ENCODE measurements around the gene TMEM87B. TPM values are rescaled to one million over a fixed set of nuclear protein-coding genes. Genes with fewer than 3 reads are reported as not detected.

Gene TMEM87B, protein sequence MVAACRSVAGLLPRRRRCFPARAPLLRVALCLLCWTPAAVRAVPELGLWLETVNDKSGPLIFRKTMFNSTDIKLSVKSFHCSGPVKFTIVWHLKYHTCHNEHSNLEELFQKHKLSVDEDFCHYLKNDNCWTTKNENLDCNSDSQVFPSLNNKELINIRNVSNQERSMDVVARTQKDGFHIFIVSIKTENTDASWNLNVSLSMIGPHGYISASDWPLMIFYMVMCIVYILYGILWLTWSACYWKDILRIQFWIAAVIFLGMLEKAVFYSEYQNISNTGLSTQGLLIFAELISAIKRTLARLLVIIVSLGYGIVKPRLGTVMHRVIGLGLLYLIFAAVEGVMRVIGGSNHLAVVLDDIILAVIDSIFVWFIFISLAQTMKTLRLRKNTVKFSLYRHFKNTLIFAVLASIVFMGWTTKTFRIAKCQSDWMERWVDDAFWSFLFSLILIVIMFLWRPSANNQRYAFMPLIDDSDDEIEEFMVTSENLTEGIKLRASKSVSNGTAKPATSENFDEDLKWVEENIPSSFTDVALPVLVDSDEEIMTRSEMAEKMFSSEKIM
- polyA plus RNA-seq (ENCODE audit: insufficient read length in 4 of 4): 10 to 100 TPM; 22.4 to 28.2 (median 22.9) TPM

DNA sequence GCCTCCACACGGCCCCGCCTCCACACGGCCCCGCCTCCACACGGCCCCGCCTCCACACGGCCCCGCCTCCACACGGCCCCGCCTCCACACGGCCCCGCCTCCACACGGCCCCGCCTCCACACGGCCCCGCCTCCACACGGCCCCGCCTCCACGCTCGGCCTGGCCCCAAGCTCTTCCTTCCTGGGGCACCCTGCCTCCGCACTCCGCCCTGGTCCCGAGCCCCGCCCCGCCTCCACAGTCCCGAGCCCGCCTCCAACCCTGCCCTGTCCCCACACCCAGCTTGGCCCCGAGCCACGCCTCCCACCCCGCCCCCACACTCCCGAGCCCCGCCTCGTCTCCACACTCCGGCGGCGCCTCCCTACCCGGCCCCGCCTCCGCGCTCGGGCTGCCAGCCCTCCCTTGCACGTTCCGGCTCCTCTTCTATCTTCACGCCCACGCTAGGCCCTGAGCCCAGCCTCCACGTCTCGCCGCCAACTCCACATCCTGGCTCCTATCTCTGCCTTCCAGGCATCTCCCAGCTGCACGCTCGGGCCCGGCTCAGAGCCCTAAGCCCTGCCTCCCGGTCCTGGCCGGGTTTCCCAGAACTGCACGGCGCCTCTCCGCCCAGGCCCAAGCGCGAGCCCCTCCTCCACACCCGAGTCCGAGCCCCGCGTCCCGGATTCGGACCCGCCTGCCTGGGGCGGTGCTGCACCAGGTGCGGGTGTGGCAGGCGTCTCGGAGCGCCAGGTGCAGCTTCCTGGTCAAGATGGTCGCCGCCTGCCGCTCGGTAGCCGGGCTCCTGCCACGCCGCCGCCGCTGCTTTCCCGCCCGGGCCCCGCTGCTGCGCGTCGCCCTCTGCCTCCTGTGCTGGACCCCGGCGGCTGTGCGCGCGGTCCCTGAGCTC, at the start of gene TMEM87B:
TMEM87B (plus strand) TSS at position 423 of the 883 bp plus-strand sequence; CDS start at position 746, 323 bp downstream.
- peak; percentile 87 to 93 (median 92) for DNase-seq (ENCODE audit: low read depth in 4 of 4, low spot score in 3 of 4)

DNA sequence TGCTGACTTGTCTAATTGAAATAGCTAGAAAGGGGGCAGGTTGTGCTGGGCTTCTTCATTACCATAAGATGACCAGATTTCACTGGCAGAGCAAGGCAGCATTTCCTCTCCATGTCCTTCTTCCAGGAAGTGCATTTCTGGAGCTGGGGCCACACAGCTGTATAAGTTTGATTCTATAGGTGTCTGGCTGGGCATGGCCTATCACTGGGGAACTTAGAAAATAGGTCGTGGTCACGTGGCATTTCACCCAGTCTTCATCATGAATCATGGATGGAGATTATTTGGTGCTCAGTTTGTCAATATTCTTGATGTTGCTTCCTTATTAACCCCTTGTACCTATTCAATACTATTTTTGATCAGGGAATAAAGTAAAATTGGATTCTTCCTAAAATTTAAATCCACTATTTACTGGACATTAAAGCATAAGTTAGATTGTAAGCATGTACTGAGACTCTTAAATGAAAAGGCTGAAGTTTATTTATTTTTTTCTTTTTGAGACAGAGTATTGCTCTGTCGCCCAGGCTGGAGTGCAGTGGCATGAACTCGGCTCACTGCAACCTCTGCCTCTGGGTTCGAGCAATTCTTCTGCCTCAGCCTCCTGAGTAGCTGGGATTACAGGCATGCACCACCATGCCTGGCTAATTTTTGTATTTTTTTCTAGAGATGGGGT, 49.5 kb upstream of the TMEM87B start:
- no peak for DNase-seq (ENCODE audit: low read depth in 4 of 4, low spot score in 3 of 4)

DNA sequence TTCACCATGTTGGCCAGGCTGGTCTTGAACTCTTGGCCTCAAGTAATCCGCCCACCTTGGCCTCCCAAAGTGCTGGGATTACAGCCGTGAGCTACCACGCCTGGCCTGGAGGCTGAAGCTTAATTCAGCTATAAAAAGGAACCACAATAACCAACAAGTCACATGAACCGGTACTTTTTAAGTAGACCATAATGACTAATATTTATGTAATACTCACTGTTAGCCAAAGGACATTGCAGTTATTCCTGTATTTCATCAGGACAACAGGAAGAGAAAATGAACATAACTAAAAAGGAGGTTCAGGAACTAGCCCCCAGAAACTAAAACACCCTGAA, 49.0 kb upstream of the TMEM87B start:
- DNase-seq (ENCODE audit: low read depth in 4 of 4, low spot score in 3 of 4): no peak

DNA sequence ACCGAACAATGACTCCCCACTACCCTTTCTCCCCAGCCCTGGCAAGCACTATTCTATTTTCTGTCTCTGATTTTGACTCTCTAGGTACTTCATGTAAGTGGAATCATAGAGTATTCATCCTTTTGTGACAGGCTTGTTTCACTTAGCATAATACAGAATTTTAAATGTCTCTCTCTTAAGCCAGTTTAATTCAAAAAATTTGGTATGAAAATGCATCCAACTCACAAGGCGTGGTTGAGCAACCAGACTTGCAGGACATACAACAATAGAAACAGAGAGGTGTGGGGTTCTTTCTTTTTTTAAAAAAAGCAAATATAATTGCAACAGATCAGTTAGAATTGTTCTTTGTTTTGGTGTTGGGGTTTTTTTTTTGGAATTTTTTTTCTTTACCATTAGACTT, 47.6 kb upstream of the TMEM87B start:
- no peak for DNase-seq (ENCODE audit: low read depth in 4 of 4, low spot score in 3 of 4)

DNA sequence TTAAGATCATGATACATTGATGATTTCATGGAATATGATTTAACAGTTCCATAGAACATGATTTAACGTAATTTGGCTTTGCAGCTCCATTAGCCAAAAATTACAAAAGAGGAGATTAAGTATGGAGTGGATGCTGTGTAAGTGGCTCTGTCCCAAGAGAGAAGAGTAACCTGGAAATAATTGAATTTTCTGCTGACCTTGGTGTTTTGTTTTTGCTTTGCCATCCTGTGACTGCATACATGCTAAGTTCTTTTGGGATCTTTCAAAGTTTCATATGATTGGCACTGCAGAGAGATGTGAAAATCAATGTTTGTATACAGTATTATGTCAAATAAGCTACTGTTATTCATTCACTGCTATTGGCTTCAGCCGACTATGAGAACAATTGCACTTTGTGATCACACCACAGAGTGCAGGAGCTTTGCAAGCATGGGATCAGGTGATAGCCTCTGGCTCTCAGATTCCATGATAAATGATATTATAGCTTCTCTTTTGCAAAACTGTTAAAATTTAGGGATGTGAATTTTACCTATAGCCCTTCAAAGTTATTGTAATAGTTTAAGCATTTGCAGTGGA, 46.1 kb upstream of the TMEM87B start:
- DNase-seq (ENCODE audit: low read depth in 4 of 4, low spot score in 3 of 4): no peak

DNA sequence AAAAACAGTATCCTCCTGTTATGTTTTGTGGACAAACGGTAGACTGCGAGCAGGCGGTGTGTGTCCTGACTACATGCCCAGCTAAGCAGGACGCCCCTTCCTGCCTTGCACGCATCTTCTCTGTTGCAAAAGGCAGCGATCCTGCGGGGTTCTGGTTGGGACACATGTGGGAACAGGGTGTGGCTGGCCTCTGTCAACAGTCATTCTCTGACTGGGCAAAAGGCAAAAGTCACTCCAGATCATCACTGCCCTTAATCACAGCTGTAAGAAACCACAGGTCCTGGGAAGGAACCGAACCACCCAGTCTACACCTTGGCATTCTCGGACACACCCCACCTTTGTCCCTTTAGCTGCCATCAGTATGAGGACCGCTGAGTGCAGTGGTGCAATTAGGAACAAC, 44.3 kb upstream of the TMEM87B start:
- DNase-seq (ENCODE audit: low read depth in 4 of 4, low spot score in 3 of 4): no peak

DNA sequence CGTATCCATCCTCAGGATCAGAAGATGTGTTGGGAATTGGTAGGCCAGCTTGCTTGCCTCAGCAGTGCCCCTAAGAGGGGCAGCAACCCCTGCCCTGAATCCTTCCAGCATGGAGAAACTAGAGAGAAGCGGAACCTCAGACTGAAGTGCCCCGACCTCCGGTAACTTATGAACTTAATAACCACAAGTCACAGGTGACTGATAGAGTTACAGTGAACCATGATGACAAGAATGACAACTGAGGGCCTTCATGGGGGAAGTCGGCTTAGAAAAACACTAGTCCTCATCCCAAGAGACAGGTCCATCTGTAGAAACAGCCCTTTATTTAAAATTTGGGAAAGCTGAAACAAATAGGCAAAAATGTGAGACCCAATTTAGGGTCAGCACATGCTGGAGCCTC, 42.5 kb upstream of the TMEM87B start:
- DNase-seq (ENCODE audit: low read depth in 4 of 4, low spot score in 3 of 4): no peak

DNA sequence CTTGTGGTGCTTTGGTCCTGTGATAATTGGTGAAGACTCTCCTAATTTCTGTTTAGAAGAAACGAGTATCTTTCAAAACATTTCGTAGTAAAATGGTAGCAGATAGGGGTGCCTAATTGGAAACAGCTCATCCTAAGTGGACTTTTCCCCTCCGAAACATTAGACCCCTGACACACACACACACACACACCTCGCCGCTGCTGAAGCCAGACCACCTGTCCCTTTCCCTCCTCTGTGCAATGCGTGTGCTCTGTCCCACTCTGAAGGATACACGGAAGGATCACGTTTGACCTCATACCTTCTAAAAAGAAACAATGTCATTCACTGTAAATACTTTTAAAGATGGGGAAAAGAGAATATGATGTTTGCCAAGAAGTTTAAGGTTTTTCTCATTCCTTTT, 36.2 kb upstream of the TMEM87B start:
- DNase-seq (ENCODE audit: low read depth in 4 of 4, low spot score in 3 of 4): no peak

DNA sequence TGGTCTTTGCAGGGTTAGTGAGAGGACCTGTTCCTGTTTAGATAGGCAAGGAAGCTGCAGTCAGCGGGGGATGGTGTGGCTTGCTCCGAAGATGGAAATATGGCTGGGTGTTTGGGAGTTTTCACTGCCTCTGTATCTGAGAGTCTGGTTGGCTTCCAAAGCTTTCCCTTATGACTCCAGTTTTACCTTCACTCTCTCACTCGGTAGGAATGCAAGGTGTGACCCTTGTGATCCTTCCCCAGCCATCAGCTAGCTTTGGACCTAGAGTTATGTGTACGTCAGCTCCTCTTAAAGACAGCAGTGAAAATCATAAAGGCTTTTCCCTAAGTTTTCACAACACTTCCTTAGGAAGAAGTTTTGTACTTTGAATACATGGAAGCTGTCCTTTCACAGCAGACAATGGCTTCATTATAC, 35.5 kb upstream of the TMEM87B start:
- no peak for DNase-seq (ENCODE audit: low read depth in 4 of 4, low spot score in 3 of 4)

DNA sequence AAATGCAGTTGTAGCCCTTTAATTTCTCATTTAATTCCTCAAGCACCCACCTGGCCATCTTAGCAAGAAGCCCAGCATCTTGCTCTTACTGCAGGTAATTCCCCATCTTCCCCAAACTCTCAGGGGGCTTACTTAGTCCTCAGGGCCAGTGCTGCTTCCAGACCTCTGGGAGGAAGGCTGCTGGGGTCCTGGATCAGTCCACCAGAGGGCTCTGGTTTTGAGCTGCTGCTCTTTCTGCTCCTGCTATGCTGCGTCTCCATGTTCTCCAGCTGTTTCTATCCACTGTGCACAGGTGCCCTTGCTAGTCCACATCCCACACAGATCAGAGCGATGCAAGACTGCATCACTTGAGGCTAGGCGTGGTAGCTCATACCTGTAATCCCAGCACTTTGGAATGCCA, 34.5 kb upstream of the TMEM87B start:
- DNase-seq (ENCODE audit: low read depth in 4 of 4, low spot score in 3 of 4): no peak

DNA sequence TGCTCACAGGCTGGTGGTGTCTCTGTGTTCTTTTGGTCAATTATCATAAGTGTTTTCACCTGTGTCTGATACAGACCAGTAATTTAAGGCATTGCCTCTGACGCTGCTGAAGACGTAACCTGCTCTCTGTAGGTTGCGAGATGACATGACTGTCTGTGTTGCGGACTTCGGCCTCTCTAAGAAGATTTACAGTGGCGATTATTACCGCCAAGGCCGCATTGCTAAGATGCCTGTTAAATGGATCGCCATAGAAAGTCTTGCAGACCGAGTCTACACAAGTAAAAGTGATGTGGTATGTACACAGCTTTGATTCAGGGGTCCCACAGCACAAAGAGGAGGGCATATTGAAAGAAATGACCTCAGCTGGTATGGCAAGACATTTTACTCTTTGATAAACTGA, 33.8 kb upstream of the TMEM87B start:
- no peak for DNase-seq (ENCODE audit: low read depth in 4 of 4, low spot score in 3 of 4)

DNA sequence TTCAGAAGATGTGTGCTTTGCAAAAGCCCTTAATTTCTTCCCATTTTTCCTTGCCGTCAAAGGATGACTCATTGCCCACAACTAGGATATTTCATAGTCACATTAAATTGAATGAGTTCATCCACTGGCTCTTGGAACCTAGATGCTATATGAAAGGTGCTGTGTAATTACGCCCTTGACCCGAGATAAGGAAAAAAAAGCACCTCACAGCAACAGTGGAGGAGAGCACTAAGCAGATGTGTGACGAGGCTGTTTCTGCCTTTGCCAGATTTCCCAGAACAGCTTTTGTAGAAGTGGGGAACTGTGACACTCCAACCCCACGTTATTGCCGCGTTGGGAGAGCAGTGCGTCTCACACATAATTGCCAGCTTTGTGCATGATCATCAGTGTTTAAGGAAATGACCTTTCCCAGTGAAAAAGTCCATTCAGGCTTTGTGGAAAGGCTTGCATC, 33.3 kb upstream of the TMEM87B start:
- DNase-seq (ENCODE audit: low read depth in 4 of 4, low spot score in 3 of 4): no peak

DNA sequence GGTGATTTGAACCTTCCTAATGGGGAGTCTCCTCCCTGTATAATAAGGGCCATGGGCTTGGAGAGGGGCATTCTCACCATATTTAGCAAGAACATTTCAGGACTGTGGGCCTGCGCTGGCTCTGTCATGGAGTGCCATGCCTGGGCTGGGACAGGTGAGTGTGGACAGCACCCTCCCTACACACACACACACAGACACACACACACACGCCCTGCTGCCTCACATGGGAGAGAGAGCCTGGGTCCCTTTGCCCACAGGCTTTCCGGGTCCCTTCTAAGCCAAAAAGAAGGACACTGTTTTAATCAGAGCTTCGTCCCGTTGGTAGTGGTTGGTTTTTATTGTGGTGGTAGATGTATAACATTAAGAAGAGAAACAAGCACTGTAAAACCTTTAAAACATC, 31.4 kb upstream of the TMEM87B start:
- no peak for DNase-seq (ENCODE audit: low read depth in 4 of 4, low spot score in 3 of 4)

DNA sequence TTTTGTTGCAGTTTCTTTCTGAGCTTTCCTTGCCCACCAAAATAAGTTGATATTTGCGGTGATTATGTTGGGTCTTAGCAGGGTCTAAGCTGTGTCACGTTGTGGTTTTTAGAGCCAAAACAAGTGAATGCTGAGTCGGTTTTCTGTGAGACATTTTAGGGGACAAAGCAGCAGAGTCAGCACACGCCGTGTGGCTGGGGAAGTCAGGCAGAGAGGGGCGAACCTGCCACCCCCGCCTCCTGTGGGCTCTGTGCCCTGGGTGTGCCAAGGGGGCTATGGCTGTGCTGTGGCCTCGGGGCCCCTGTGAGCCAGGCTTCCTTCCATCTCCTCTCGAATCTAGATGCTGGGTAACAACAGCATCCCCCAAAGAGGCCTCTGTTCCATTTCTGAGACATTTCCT, 30.8 kb upstream of the TMEM87B start:
- no peak for DNase-seq (ENCODE audit: low read depth in 4 of 4, low spot score in 3 of 4)

DNA sequence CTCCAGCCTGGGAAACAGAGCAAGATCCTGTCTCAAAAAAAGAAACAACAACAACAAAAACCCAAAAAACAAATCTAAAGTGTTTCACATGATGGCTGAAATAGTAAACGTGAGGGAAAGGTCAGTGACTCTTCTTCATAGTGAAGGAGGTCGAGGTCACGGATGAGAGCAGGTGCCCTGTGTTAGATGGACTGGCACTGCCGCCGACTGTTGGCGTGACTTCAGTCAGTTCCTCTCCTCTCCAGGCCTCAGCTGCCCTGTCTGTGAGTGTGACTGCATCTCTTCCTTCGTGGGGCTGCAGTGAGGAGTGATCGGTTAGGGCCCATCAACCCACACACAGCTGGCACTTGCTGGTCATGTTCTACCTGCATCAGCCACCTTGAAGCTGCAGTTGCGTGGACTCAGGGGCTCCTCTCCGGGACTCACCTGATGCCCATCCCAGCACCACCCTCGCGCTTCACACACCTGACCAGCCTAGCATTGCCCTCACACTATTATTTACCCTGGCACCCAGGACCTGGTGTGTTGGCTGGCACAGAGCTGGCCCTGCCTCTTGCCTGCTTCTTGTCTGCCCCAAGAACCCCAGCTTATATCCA, 30.1 kb upstream of the TMEM87B start:
- no peak for DNase-seq (ENCODE audit: low read depth in 4 of 4, low spot score in 3 of 4)

DNA sequence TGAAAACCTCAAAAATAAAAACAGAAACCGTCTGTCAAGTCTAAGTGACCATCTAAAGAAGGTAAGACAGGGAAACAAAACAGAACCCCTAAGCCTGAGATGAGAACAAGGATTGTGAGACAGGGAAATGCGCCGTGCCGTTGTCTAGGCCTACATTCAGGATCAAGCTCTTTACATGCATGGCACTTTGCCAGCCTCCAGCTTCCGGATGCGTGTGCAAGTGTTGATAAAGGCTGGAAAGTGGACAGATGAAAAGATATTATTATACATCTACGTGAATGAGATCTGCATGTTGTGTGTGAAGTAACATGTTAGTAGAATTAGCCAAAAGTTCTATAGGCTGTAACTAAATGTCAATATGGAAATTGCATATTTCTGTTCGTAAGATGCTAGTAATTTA, 28.6 kb upstream of the TMEM87B start:
- DNase-seq (ENCODE audit: low read depth in 4 of 4, low spot score in 3 of 4): no peak

DNA sequence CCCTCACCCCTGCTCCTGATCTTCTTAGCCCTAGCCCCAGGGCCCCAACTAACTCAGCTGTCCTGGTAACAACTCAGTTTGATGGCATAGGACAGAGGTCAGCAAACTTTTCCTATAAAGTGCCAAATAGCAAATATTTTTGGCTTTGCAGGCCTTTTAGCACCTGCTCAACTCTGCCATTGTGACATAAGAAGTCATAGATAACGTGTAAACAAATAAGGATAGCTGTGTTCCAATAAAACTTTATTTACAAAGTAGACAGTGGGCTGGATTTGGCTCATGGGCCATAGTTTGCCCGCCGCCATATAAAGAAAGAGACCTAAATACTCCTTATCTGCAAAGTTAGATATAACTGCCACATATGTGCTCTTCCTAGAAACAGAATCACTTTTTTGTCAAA, 27.3 kb upstream of the TMEM87B start:
- DNase-seq (ENCODE audit: low read depth in 4 of 4, low spot score in 3 of 4): no peak

DNA sequence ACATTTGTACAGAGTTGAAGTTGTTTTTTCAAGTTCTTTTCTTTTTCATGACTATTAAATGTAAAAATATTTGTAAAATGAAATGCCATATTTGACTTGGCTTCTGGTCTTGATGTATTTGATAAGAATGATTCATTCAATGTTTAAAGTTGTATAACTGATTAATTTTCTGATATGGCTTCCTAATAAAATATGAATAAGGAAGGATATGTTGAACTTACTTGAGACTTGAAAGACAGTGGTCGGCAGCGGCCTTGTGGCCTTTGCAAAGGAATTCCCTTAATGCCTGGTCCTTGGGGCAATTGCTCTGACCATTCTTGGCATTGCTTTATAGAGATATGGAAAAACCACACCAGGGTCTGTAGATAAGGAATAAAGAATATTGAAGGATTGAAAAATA, 25.9 kb upstream of the TMEM87B start:
- DNase-seq (ENCODE audit: low read depth in 4 of 4, low spot score in 3 of 4): no peak

DNA sequence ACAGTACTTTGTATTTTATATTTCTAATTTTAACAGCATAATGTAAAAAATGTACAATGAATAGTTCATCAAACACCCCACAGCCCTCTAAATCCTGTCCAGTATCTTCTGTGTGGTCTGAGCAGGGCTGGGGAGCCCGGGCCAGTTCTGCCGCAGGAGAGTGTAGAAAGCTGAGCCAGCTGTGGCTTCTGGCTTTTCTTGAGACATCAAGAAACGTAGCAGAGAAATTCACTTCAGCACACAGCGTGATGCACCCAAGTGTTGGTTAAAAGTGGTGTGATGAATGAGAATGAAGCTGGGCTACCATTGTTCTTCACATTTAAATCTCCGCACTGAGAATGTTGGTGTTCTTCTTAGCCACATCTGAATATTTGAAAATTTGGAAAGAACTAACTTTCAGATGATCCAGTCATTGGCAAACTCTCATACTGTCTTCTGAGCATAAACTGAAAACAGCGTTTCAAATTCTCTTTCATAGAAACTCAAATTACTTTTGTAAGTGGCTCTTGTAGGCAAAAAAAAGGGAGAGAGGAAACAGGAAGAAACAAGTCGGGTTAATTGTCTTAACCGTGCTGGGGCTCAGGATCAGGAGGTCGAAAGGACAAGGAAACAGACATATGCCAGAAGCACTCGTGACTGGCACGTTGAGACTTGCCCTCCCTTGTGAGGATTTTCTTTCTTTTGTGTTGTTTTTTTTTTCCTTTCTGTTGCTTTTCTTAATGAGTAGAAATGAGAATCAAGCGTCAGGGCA, 23.4 kb upstream of the TMEM87B start:
- peak in 1 of 4 donors; percentile 14 for DNase-seq (ENCODE audit: low read depth in 4 of 4, low spot score in 3 of 4)

DNA sequence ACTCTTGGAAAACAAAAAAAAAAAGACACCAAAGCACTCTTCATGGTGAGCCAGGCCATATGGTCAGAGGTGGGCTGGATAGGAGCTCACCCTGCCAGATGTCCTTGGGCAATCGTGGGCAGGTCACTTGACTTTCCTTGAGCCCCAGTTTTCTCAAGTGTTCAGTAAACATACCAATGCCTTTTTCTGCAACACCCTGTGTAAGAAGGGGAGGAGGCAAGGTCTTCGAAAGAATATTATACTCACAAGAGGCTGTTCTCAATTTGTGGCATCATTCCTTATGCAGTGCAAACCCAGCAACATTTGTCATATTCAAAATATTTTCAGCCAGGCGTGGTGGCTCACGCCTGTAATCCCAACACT, 22.9 kb upstream of the TMEM87B start:
- DNase-seq (ENCODE audit: low read depth in 4 of 4, low spot score in 3 of 4): no peak

Measured in left renal pelvis (tissue), 4 donors.